K562 (cell line): ENCODE measurements around the gene PATE1. TPM values are rescaled to one million over a fixed set of nuclear protein-coding genes. Genes with fewer than 3 reads are reported as not detected.

Experiments
- ATAC-seq: fragments of 200-7000 bp; cut with Tn5 transposase; 3 replicates; pipeline ENCODE4 v1.9.1; 2020; ENCODE audit warnings: moderate library complexity
- Bru-seq: library from RNA; stranded (reverse); fragments of 400-500 nt; gene quantifications from one replicate; lab custom pipeline; 2021; lab: Mats Ljungman, UMichigan
- BruChase-seq, 2 experiments: library from RNA; stranded (reverse); fragments of 400-500 nt; gene quantifications; one replicate each; lab custom pipeline; 2021; lab: Mats Ljungman, UMichigan
- BruUV-seq: library from RNA; stranded (reverse); fragments of 400-500 nt; replicated peaks from 2 replicates; lab custom pipeline; 2021; lab: Mats Ljungman, UMichigan
- CTCF ChIA-PET: fragments of 300-600 bp; formaldehyde crosslinking; extraction: SDS; loops from one replicate; lab custom pipeline; 2021; ENCODE audit warnings: low intra/inter-chr PET ratio; lab: Yijun Ruan, JAX
- POLR2A ChIA-PET: fragments of 300-600, 350-650 bp; sonication (Branson Sonifier 250); formaldehyde crosslinking; extraction: SDS; loops from one replicate; lab custom pipeline; 2021; ENCODE audit warnings: antibody characterized with exemption, inconsistent platforms; lab: Yijun Ruan, JAX
- DNase-seq, 4 experiments: peaks; one replicate each; pipeline versions ENCODE4 v3.0.0 to v3.0.0-alpha.2; 2011 to 2018; ENCODE audit warnings: low spot score in 3 of 4, mixed read lengths in 3 of 4; ENCODE audit errors: extremely low read depth in 1 of 4
- FAIRE-seq: peaks from 2 replicates; lab custom pipeline; 2011; peaks lifted over from hg19 to GRCh38; lab: Jason Lieb, UNC
- H2AFZ ChIP-seq: 2 replicates; pipeline ENCODE4 v1.6.0; 2011; ENCODE audit warnings: low read depth, low read length, control low read depth, inconsistent platforms
- H3K27ac ChIP-seq: fragments of 200-600 bp; 3 replicates; pipeline ENCODE4 v1.8.0; 2011; ENCODE audit warnings: low read depth, mild to moderate bottlenecking, control low read depth, inconsistent platforms, low read length, moderate library complexity, mixed read lengths; ENCODE audit errors: extremely low read depth
- H3K27me3 ChIP-seq, 2 experiments: fragments of 300-600 bp in 1 of 2; 2 replicates in 1 of 2; 3 replicates in 1 of 2; pipeline versions ENCODE4 v1.6.0 to v1.8.0; 2011; ENCODE audit warnings: inconsistent platforms in 2 of 2, low read length in 2 of 2, mild to moderate bottlenecking in 1 of 2, mixed read lengths in 1 of 2, moderate library complexity in 1 of 2; ENCODE audit not compliant: control insufficient read depth in 2 of 2, insufficient read depth in 2 of 2
- H3K36me3 ChIP-seq: fragments of 300-600 bp; 3 replicates; pipeline ENCODE4 v1.8.0; 2011; ENCODE audit warnings: mild to moderate bottlenecking, low read length, inconsistent platforms; ENCODE audit not compliant: control insufficient read depth, insufficient read depth
- H3K4me1 ChIP-seq, 2 experiments: fragments of 200-600 bp in 1 of 2; replicated peaks in 1 of 2; 2 replicates in 1 of 2; 3 replicates in 1 of 2; pipeline versions ENCODE4 v1.5.1 to v1.8.0; 2011; ENCODE audit warnings: inconsistent platforms in 2 of 2, low read length in 2 of 2, mild to moderate bottlenecking in 1 of 2, mixed read lengths in 1 of 2, moderate library complexity in 1 of 2; ENCODE audit not compliant: control insufficient read depth in 2 of 2, insufficient read depth in 2 of 2
- H3K4me2 ChIP-seq: 2 replicates; pipeline ENCODE4 v1.6.1; 2011; ENCODE audit warnings: low read length, control low read depth, inconsistent platforms, mixed read lengths; ENCODE audit not compliant: insufficient read depth
- H3K4me3 ChIP-seq: fragments of 200-600 bp; sonication (generic), shearing (Covaris generic); 2 replicates; pipeline ENCODE4 v1.5.1; 2016; ENCODE audit warnings: control low read depth, inconsistent platforms
- H3K79me2 ChIP-seq: fragments of 200-600 bp; 3 replicates; pipeline ENCODE4 v1.8.0; 2011; ENCODE audit warnings: low read length, inconsistent platforms; ENCODE audit not compliant: control insufficient read depth, insufficient read depth
- H3K9ac ChIP-seq, 2 experiments: 2 replicates each; pipeline versions ENCODE4 v1.6.0 to v1.6.1; 2011; ENCODE audit warnings: low read depth in 2 of 2, low read length in 2 of 2, control low read depth in 1 of 2, inconsistent platforms in 1 of 2, mild to moderate bottlenecking in 1 of 2, mixed read lengths in 1 of 2; ENCODE audit not compliant: insufficient read depth in 1 of 2
- H3K9me1 ChIP-seq: one replicate; pipeline ENCODE4 v1.6.0; 2011; ENCODE audit warnings: inconsistent platforms, mild to moderate bottlenecking, low read length, moderate library complexity; ENCODE audit not compliant: control insufficient read depth, insufficient read depth
- H3K9me3 ChIP-seq: replicated peaks from 2 replicates; pipeline ENCODE4 v1.5.1; 2011; ENCODE audit warnings: low read depth, low read length, inconsistent platforms; ENCODE audit not compliant: control insufficient read depth, insufficient read depth
- H4K20me1 ChIP-seq: replicated peaks from 2 replicates; pipeline ENCODE4 v1.6.1; 2011; ENCODE audit warnings: low read length, inconsistent platforms, mixed read lengths; ENCODE audit not compliant: control insufficient read depth, insufficient read depth
- HDAC6 ChIP-seq: IDR thresholded peaks from 2 replicates; pipeline ENCODE4 v1.6.1; 2012; ENCODE audit warnings: low read depth, mild to moderate bottlenecking, control low read depth, inconsistent platforms, low read length, moderate library complexity
- KDM4B ChIP-seq, 2 experiments: fragments of 450-650 bp in 1 of 2; sonication (generic) in 1 of 2; IDR thresholded peaks; 2 replicates each; pipeline ENCODE4 v1.6.1; 2016 to 2017; ENCODE audit warnings: borderline replicate concordance in 2 of 2, antibody characterized with exemption in 1 of 2, low read depth in 1 of 2, mild to moderate bottlenecking in 1 of 2
- MCM3 ChIP-seq: fragments of 450-650 bp; IDR thresholded peaks from 2 replicates; pipeline ENCODE4 v1.6.1; 2016
- POLR3G ChIP-seq: IDR thresholded peaks from 2 replicates; pipeline ENCODE4 v1.6.1; 2011; ENCODE audit not compliant: insufficient read length, insufficient replicate concordance; ENCODE audit errors: extremely low read depth
- RB1 ChIP-seq: fragments of 450-650 bp; IDR thresholded peaks from 2 replicates; pipeline ENCODE4 v1.6.1; 2017; ENCODE audit warnings: low read depth, mild to moderate bottlenecking
- SETDB1 ChIP-seq: IDR thresholded peaks from one replicate; pipeline ENCODE4 v1.6.1; 2012; ENCODE audit warnings: low read length, control low read depth, inconsistent platforms
- SRSF3 ChIP-seq: fragments of 200-400 bp; formaldehyde crosslinking; IDR thresholded peaks from 2 replicates; pipeline ENCODE4 v1.6.1; 2016; ENCODE audit warnings: mild to moderate bottlenecking, low read length, moderate library complexity; ENCODE audit not compliant: insufficient read depth
- TRIM28 ChIP-seq: fragments of 450-650 bp; IDR thresholded peaks from 2 replicates; pipeline ENCODE4 v1.6.1; 2017
- ZC3H11A ChIP-seq: IDR thresholded peaks from 2 replicates; pipeline ENCODE4 v1.6.1; 2012; ENCODE audit warnings: low read depth, low read length, improper control_type of control experiment
- ZNF324 ChIP-seq: fragments of 250-450 bp; sonication (Bioruptor Pico); IDR thresholded peaks from 2 replicates; pipeline ENCODE4 v1.4.0; 2020; ENCODE audit warnings: mild to moderate bottlenecking
- WGBS: fragments of 100-300 bp; shearing (Covaris generic); methylation state at CpG from one replicate; pipeline ENCODE4 v1.1.6; 2016; ENCODE audit warnings: low coverage, mixed read lengths; ENCODE audit not compliant: insufficient coverage; ENCODE audit errors: missing lambda C conversion rate; 5-methylcytosine and 5-hydroxymethylcytosine counted together
- in situ Hi-C: fragments of 300-500 bp; cut with MboI; formaldehyde crosslinking; loops from 4 replicates; pipeline ENCODE4 v1.15.0; 2018; ENCODE audit warnings: inconsistent platforms, mixed read lengths
- intact Hi-C: fragments of 100-400 bp; cut with micrococcal nuclease; formaldehyde crosslinking; loops from 2 replicates; pipeline ENCODE4 v1.14.2; 2022
- long read RNA-seq, 3 experiments: library from polyadenylated mRNA in 2 of 3; library from RNA in 1 of 3; unstranded in 2 of 3; stranded (forward) in 1 of 3; transcript quantifications; one replicate each; pipeline ENCODE4 v2.0.0, GENCODE V29; 2019 to 2022
- polyA minus RNA-seq, 3 experiments: library from RNA; depleted of rRNA, polyadenylated mRNA; stranded (reverse); fragments of >200 nt; gene quantifications; 2 replicates each; pipeline ENCODE4 v1.2.3, GENCODE V29; 2011
- polyA plus RNA-seq, 8 experiments: library from polyadenylated mRNA; depleted of rRNA in 4 of 8; stranded (reverse) in 5 of 8; unstranded in 3 of 8; fragments of >200 nt; fragmentation: Nextera tagmentation in 2 of 8; fragmentation: Illumina TruSeq in 1 of 8; extraction: Ambion mirVana in 2 of 8; extraction: Trizol in 1 of 8; gene quantifications; 2 replicates each; pipeline versions ENCODE4 v1.2.1 to v1.2.3, GENCODE V29; 2011 to 2014; ENCODE audit warnings: inconsistent platforms in 1 of 8, missing spikeins in 1 of 8
- total RNA-seq, 7 experiments: library from RNA; depleted of rRNA in 6 of 7; stranded (reverse); fragments of >200 nt in 6 of 7; fragmentation: Illumina TruSeq in 2 of 7; extraction: Trizol in 2 of 7; gene quantifications; 2 replicates each; pipeline versions ENCODE4 v1.2.1 to v1.2.3, GENCODE V29; 2011 to 2021; ENCODE audit warnings: low replicate concordance in 1 of 7
- TF ChIP-seq, protein P1 (sequence below): fragments of 450-650 bp; IDR thresholded peaks from 2 replicates; pipeline ENCODE4 v1.6.1; 2016; ENCODE audit warnings: mild to moderate bottlenecking
- TF ChIP-seq, protein P2 (sequence below), 2 experiments: IDR thresholded peaks; 2 replicates each; pipeline ENCODE4 v1.6.1; 2011; ENCODE audit warnings: borderline replicate concordance in 1 of 2, control low read depth in 1 of 2, low read depth in 1 of 2, low read length in 1 of 2, mild to moderate bottlenecking in 1 of 2, mixed read lengths in 1 of 2, moderate library complexity in 1 of 2; ENCODE audit not compliant: insufficient read depth in 1 of 2, insufficient read length in 1 of 2, poor library complexity in 1 of 2, severe bottlenecking in 1 of 2; ENCODE audit errors: extremely low read depth in 1 of 2
- TF ChIP-seq, protein P3 (sequence below): sonication (generic); formaldehyde crosslinking; IDR thresholded peaks from 2 replicates; pipeline ENCODE4 v1.8.1; 2023; ENCODE audit warnings: mild to moderate bottlenecking, missing genetic modification reagents

The PATE1 gene, protein sequence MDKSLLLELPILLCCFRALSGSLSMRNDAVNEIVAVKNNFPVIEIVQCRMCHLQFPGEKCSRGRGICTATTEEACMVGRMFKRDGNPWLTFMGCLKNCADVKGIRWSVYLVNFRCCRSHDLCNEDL
- not detected in 2 replicates for total RNA-seq (2011; cell fraction: chromatin; rRNA removed; ENCODE audit: low replicate concordance)
- total RNA-seq (2011; cell fraction: nucleolus; rRNA removed): not detected in 2 replicates
- not detected in 2 replicates for total RNA-seq (2011; cell fraction: nucleoplasm; rRNA removed)
- total RNA-seq (2014; rRNA removed): not detected in 2 replicates
- not detected in 2 replicates for total RNA-seq (2014; rRNA removed; fragmentation: Illumina TruSeq; extraction: Trizol)
- total RNA-seq (2015; rRNA removed; fragmentation: Illumina TruSeq; extraction: Trizol): not detected in 2 replicates
- not detected in 2 replicates for total RNA-seq (2021)
- not detected in 2 replicates for polyA plus RNA-seq (2011; rRNA removed)
- not detected in 2 replicates for polyA plus RNA-seq (2011; cell fraction: cytosol; rRNA removed)
- polyA plus RNA-seq (2011; cell fraction: nucleus; rRNA removed): not detected in 2 replicates
- not detected in 2 replicates for polyA plus RNA-seq (2012)
- polyA plus RNA-seq (2014; fragmentation: Illumina TruSeq; extraction: Trizol): not detected in 2 replicates
- polyA plus RNA-seq (2014; fragmentation: Nextera tagmentation; extraction: Ambion mirVana): not detected
- polyA plus RNA-seq (2014; rRNA removed): not detected in 2 replicates
- not detected in 2 replicates for polyA minus RNA-seq (2011; rRNA and poly(A)+ RNA removed)
- polyA minus RNA-seq (2011; cell fraction: cytosol; rRNA and poly(A)+ RNA removed): not detected in 2 replicates
- polyA minus RNA-seq (2011; cell fraction: nucleus; rRNA and poly(A)+ RNA removed): not detected in 2 replicates
- not detected for Bru-seq, nascent RNA
- not detected for BruChase-seq, experiment 1, labeled RNA remaining after a 2-hour chase
- BruChase-seq, experiment 2, labeled RNA remaining after a 6-hour chase: not detected
- long read RNA-seq, experiment 1: 0 reads
- long read RNA-seq, experiment 2: 0 reads
- long read RNA-seq, experiment 3: 0 reads

DNA sequence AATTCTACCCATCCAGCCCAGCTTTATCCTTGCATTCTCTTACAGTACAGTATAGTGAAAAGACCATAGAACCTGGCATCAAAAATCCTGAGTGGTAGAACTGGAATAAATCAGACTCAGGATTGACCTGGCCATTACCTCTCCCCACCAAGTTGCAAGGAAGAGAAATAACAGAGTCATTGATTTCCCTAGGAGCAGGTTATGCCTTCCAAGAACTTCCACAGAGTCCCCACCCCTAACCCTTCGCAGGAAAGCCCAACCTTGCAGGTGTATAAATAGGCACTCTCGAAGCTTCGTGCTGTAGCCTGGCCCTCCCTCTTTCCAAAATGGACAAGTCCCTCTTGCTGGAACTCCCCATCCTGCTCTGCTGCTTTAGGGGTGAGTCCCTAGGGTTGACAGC is at the start of gene PATE1:
Gene PATE1, plus strand, starts transcription at position 301 of the 400 bp plus-strand sequence. Its CDS starts 26 bp downstream, at position 327.
- DNase-seq (no peak), ATAC-seq (no peak)
- H3K79me2 ChIP-seq: no peaks in the 10 kb centered on the region
- TF ChIP-seq SRSF3: no peak
- TF ChIP-seq TRIM28: no peak
- TF ChIP-seq HDAC6: no peak
- TF ChIP-seq KDM4B (IDR thresholded peaks at IDR 0.05; ENCODE audit: borderline replicate concordance in 2 of 2, low read depth in 1 of 2): no peak
- no peak for TF ChIP-seq SETDB1
- no peak for TF ChIP-seq RB1
- TF ChIP-seq, protein P1, sequence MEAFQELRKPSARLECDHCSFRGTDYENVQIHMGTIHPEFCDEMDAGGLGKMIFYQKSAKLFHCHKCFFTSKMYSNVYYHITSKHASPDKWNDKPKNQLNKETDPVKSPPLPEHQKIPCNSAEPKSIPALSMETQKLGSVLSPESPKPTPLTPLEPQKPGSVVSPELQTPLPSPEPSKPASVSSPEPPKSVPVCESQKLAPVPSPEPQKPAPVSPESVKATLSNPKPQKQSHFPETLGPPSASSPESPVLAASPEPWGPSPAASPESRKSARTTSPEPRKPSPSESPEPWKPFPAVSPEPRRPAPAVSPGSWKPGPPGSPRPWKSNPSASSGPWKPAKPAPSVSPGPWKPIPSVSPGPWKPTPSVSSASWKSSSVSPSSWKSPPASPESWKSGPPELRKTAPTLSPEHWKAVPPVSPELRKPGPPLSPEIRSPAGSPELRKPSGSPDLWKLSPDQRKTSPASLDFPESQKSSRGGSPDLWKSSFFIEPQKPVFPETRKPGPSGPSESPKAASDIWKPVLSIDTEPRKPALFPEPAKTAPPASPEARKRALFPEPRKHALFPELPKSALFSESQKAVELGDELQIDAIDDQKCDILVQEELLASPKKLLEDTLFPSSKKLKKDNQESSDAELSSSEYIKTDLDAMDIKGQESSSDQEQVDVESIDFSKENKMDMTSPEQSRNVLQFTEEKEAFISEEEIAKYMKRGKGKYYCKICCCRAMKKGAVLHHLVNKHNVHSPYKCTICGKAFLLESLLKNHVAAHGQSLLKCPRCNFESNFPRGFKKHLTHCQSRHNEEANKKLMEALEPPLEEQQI: no peak
- no peak for TF ChIP-seq MCM3
- TF ChIP-seq, protein P2, sequence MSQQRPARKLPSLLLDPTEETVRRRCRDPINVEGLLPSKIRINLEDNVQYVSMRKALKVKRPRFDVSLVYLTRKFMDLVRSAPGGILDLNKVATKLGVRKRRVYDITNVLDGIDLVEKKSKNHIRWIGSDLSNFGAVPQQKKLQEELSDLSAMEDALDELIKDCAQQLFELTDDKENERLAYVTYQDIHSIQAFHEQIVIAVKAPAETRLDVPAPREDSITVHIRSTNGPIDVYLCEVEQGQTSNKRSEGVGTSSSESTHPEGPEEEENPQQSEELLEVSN (IDR thresholded peaks at IDR 0.05; ENCODE audit: borderline replicate concordance in 1 of 2, extremely low read depth in 1 of 2, insufficient read depth in 1 of 2, insufficient read length in 1 of 2, low read depth in 1 of 2, low read length in 1 of 2, poor library complexity in 1 of 2, severe bottlenecking in 1 of 2): no peak
- TF ChIP-seq ZNF324: no peak
- TF ChIP-seq, protein P3, sequence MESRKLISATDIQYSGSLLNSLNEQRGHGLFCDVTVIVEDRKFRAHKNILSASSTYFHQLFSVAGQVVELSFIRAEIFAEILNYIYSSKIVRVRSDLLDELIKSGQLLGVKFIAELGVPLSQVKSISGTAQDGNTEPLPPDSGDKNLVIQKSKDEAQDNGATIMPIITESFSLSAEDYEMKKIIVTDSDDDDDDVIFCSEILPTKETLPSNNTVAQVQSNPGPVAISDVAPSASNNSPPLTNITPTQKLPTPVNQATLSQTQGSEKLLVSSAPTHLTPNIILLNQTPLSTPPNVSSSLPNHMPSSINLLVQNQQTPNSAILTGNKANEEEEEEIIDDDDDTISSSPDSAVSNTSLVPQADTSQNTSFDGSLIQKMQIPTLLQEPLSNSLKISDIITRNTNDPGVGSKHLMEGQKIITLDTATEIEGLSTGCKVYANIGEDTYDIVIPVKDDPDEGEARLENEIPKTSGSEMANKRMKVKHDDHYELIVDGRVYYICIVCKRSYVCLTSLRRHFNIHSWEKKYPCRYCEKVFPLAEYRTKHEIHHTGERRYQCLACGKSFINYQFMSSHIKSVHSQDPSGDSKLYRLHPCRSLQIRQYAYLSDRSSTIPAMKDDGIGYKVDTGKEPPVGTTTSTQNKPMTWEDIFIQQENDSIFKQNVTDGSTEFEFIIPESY (CRISPR knock-in tag): no peak
- no peak for TF ChIP-seq ZC3H11A
- no peak for TF ChIP-seq POLR3G

More for the DNA sequence above, at the start of gene PATE1:
- no peak within 1 kb of the TSS for H3K9ac ChIP-seq
- no peak within 1 kb of the TSS for H3K4me3 ChIP-seq
- no TSS peak for BruUV-seq
- no peak for FAIRE-seq
- WGBS: 0% methylated on average over 3 of the region's 3 CpGs
- H3K9me1 ChIP-seq: no peaks in the 10 kb centered on the region
- no peaks in the 10 kb centered on the region for H3K36me3 ChIP-seq
- intact Hi-C loops: no loop called here
- no peak within 1 kb of the TSS for H3K27ac ChIP-seq
- no peak within 1 kb of the TSS for H2AFZ ChIP-seq
- POLR2A ChIA-PET: no interaction called here
- CTCF ChIA-PET: no interaction called here
- no peaks in the 10 kb centered on the region for H3K9me3 ChIP-seq
- no peaks in the 10 kb centered on the region for H3K4me1 ChIP-seq
- in situ Hi-C loops: no loop called here
- H3K4me2 ChIP-seq: no peak within 1 kb of the TSS
- H4K20me1 ChIP-seq: no peaks in the 10 kb centered on the region
- H3K27me3 ChIP-seq: no peaks in the 10 kb centered on the region; a peak in 1 of 5 replicates
